Measurements from ENCODE around the gene MTFMT.

GRCh38 chr15:64981812-64982431, 47.5 kb downstream of the MTFMT start:
- no peak for TF ChIP-seq POLR2A (IDR thresholded peaks at IDR 0.05)
- no peak for TF ChIP-seq EP300 (IDR thresholded peaks at IDR 0.05)

Data from ovary (tissue), 1 donor.